HepG2 (cell line): ENCODE measurements around the gene IFIT1B. TPM values are rescaled to one million over a fixed set of nuclear protein-coding genes. Genes with fewer than 3 reads are reported as not detected.
A peak's percentile ranks its signal among the peaks of the same experiment; 100 is the strongest.

Source experiments
- ARID3A ChIP-seq: IDR thresholded peaks from 2 replicates; pipeline ENCODE4 v1.6.1; 2012; ENCODE audit warnings: low read depth, low read length, improper control_type of control experiment
- CEBPG ChIP-seq: IDR thresholded peaks from 2 replicates; pipeline ENCODE4 v1.6.1; 2016
- CENPX ChIP-seq: sonication (generic); formaldehyde crosslinking; IDR thresholded peaks from 2 replicates; pipeline ENCODE4 v1.9.0; 2021; ENCODE audit warnings: mild to moderate bottlenecking, missing genetic modification reagents, moderate library complexity
- EHMT2 ChIP-seq: fragments of 200-600 bp; sonication (generic); IDR thresholded peaks from 2 replicates; pipeline ENCODE4 v1.7.0; 2017; ENCODE audit warnings: antibody characterized with exemption, low read depth, low read length, borderline replicate concordance
- REPIN1 ChIP-seq: sonication (generic); formaldehyde crosslinking; IDR thresholded peaks from 2 replicates; pipeline ENCODE4 v1.8.0; 2022; ENCODE audit warnings: missing genetic modification reagents, low read depth, mild to moderate bottlenecking, borderline replicate concordance
- RXRB ChIP-seq: IDR thresholded peaks from 2 replicates; pipeline ENCODE4 v1.6.1; 2016; ENCODE audit warnings: borderline replicate concordance, missing genetic modification reagents, missing compliant biosample characterization
- ZBED4 ChIP-seq: sonication (generic); formaldehyde crosslinking; IDR thresholded peaks from 2 replicates; pipeline ENCODE4 v1.4.0; 2020; ENCODE audit warnings: missing genetic modification reagents, borderline replicate concordance
- ZNF121 ChIP-seq: sonication (generic); formaldehyde crosslinking; IDR thresholded peaks from 2 replicates; pipeline ENCODE4 v1.5.0; 2020; ENCODE audit warnings: mild to moderate bottlenecking, missing genetic modification reagents
- ZNF205 ChIP-seq: IDR thresholded peaks from 2 replicates; pipeline ENCODE4 v1.6.1; 2018; ENCODE audit warnings: missing biosample characterization, missing genetic modification reagents
- ZNF574 ChIP-seq: sonication (generic); formaldehyde crosslinking; IDR thresholded peaks from 2 replicates; pipeline ENCODE4 v1.4.0; 2020; ENCODE audit warnings: missing genetic modification reagents
- ZNF644 ChIP-seq: IDR thresholded peaks from 2 replicates; pipeline ENCODE4 v1.6.1; 2016; ENCODE audit warnings: low read depth
- ZNF780A ChIP-seq: sonication (generic); formaldehyde crosslinking; IDR thresholded peaks from 2 replicates; pipeline ENCODE4 v1.8.0; 2022; ENCODE audit warnings: mild to moderate bottlenecking, missing genetic modification reagents, moderate library complexity
- polyA plus RNA-seq, 8 experiments: library from polyadenylated mRNA; depleted of rRNA in 3 of 8; stranded (reverse) in 7 of 8; unstranded in 1 of 8; fragments of >200 nt; fragmentation: Illumina TruSeq in 4 of 8; extraction: Trizol in 4 of 8; gene quantifications; 2 replicates each; pipeline versions ENCODE4 v1.2.1 to v1.2.3, GENCODE V29; 2011 to 2016; ENCODE audit warnings: low read depth in 4 of 8, missing spikeins in 1 of 8, mixed read lengths in 1 of 8; ENCODE audit not compliant: insufficient read depth in 1 of 8
- total RNA-seq, 5 experiments: library from RNA; depleted of rRNA; stranded (reverse); fragments of >200 nt; fragmentation: Illumina TruSeq; extraction: Trizol; gene quantifications; 2 replicates each; pipeline ENCODE4 v1.2.3, GENCODE V29; 2016; ENCODE audit warnings: low read depth in 1 of 5
- TF ChIP-seq, protein P1 (sequence below): sonication (generic); formaldehyde crosslinking; IDR thresholded peaks from 2 replicates; pipeline ENCODE4 v1.4.0; 2020; ENCODE audit warnings: missing genetic modification reagents
- TF ChIP-seq, protein P2 (sequence below): sonication (generic); formaldehyde crosslinking; IDR thresholded peaks from 2 replicates; pipeline ENCODE4 v1.4.0; 2020; ENCODE audit warnings: missing genetic modification reagents, mild to moderate bottlenecking, borderline replicate concordance

The IFIT1B gene
- total and polyA plus RNA-seq, 2 of the 13 experiments (the other 11 are each of a cell fraction or from before 2014, with no cell fraction given): not detected

DNA sequence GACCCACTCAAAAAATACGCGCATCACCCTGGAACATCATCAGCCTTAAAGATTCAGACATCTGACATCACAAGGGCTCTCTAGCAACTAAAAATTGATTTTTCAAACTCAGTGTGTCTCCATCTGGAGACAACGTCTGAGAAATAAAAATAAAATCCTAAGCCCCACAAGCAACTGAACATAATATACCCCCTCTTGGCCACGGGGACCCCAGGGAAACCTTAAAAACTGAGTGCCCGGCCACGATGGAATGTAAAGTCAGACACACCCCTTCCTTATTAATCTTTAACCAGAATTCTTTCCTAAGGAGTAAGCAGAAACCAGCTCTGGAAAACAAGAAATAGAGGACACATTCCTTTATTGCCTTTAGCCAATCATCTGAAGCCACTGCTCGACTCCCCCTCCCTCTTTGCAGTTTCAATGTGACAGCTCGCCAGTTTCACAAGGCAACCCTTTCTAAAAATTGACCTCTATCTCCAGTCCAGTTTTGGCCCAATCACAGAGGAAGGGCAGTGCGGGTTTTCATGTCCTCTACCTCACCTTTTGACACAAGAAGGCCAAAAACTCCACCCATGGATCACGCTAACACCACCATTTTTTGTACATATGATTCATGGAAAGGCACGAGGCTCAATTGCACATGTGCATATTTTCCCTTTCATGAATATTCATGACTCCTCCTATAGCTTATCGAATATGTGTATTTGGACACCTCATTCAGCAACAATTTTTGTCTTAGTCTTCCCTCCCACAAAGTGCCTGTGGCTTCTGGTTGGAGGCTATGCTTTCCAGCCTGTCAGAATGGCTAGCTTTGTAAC, 25.9 kb upstream of the IFIT1B start (continued):
- TF ChIP-seq ZBED4 (peak; percentile 32; the same call in 1 of the 2 replicates), ZNF644 (CRISPR knock-in tag) (peak; percentile 31; the same call in 1 of the 2 replicates), ZNF780A (CRISPR knock-in tag) (no peak), ZNF121 (CRISPR knock-in tag) (peak; percentile 59; the same call in 1 of the 2 replicates), ZNF574 (CRISPR knock-in tag) (no peak), REPIN1 (CRISPR knock-in tag) (no peak), ARID3A (0 out of 2 replicates have a peak, but pooled peaks have one; percentile 6), EHMT2 (peak; percentile 71; the same call in 1 of the 2 replicates), CENPX (CRISPR knock-in tag) (no peak), CEBPG (CRISPR knock-in tag) (no peak), RXRB (0 out of 2 replicates have a peak, but pooled peaks have one; percentile 11), ZNF205 (CRISPR knock-in tag) (no peak)
- TF ChIP-seq, protein P1, sequence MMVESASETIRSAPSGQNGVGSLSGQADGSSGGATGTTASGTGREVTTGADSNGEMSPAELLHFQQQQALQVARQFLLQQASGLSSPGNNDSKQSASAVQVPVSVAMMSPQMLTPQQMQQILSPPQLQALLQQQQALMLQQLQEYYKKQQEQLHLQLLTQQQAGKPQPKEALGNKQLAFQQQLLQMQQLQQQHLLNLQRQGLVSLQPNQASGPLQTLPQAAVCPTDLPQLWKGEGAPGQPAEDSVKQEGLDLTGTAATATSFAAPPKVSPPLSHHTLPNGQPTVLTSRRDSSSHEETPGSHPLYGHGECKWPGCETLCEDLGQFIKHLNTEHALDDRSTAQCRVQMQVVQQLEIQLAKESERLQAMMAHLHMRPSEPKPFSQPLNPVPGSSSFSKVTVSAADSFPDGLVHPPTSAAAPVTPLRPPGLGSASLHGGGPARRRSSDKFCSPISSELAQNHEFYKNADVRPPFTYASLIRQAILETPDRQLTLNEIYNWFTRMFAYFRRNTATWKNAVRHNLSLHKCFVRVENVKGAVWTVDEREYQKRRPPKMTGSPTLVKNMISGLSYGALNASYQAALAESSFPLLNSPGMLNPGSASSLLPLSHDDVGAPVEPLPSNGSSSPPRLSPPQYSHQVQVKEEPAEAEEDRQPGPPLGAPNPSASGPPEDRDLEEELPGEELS: peak; percentile 18; the same call in 1 of the 2 replicates
- TF ChIP-seq, protein P2, sequence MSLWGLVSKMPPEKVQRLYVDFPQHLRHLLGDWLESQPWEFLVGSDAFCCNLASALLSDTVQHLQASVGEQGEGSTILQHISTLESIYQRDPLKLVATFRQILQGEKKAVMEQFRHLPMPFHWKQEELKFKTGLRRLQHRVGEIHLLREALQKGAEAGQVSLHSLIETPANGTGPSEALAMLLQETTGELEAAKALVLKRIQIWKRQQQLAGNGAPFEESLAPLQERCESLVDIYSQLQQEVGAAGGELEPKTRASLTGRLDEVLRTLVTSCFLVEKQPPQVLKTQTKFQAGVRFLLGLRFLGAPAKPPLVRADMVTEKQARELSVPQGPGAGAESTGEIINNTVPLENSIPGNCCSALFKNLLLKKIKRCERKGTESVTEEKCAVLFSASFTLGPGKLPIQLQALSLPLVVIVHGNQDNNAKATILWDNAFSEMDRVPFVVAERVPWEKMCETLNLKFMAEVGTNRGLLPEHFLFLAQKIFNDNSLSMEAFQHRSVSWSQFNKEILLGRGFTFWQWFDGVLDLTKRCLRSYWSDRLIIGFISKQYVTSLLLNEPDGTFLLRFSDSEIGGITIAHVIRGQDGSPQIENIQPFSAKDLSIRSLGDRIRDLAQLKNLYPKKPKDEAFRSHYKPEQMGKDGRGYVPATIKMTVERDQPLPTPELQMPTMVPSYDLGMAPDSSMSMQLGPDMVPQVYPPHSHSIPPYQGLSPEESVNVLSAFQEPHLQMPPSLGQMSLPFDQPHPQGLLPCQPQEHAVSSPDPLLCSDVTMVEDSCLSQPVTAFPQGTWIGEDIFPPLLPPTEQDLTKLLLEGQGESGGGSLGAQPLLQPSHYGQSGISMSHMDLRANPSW (CRISPR knock-in tag): no peak
